ENCODE results near the gene C16orf82. TPM values are rescaled to one million over a fixed set of nuclear protein-coding genes. Genes with fewer than 3 reads are reported as not detected.
"Not testable (repeated sequence)": the region's sequence is repeated elsewhere in the genome, so short reads cannot be mapped to it uniquely, and the experiment has no call there.

Gene C16orf82
- total RNA-seq, 1 donor from 2014 or later, result not detected

DNA sequence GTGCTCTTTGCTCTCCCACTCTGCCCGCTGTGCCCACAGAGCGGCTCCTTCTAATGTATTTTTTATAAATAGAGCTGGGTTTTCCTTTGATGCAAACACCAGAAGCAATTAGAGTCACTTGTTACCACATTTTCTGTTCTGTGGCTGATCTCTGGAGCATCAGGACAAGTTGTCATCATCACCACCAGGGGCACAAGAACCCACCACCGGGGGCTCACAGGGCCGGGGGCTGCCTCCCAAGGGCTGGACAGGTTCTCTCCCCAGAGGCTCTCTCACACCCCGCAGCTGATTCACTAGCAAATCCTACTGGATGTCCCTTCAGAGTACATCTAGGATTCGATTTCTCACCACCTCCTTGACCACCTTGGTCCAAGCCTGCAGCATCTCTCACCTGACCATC is 18.5 kb downstream of the C16orf82 start:
- Mint-ChIP-seq H3K9me3 (ENCODE audit: unreplicated experiment) (peaks cover 19% of the 10 kb centered on the region), H3K27ac (ENCODE audit: unreplicated experiment) (no peak overlapping the region), H3K4me3 (ENCODE audit: unreplicated experiment) (no peak overlapping the region), H3K36me3 (ENCODE audit: low read depth, unreplicated experiment) (peaks cover 7% of the 10 kb centered on the region), H3K4me1 (ENCODE audit: unreplicated experiment) (no peaks in the 10 kb centered on the region), H3K27me3 (ENCODE audit: unreplicated experiment) (peaks cover 3% of the 10 kb centered on the region)
- TF ChIP-seq, protein P1, sequence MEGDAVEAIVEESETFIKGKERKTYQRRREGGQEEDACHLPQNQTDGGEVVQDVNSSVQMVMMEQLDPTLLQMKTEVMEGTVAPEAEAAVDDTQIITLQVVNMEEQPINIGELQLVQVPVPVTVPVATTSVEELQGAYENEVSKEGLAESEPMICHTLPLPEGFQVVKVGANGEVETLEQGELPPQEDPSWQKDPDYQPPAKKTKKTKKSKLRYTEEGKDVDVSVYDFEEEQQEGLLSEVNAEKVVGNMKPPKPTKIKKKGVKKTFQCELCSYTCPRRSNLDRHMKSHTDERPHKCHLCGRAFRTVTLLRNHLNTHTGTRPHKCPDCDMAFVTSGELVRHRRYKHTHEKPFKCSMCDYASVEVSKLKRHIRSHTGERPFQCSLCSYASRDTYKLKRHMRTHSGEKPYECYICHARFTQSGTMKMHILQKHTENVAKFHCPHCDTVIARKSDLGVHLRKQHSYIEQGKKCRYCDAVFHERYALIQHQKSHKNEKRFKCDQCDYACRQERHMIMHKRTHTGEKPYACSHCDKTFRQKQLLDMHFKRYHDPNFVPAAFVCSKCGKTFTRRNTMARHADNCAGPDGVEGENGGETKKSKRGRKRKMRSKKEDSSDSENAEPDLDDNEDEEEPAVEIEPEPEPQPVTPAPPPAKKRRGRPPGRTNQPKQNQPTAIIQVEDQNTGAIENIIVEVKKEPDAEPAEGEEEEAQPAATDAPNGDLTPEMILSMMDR (IDR thresholded peaks at IDR 0.05; ENCODE audit: unreplicated experiment), result no peak
- no peak for DNase-seq (ENCODE audit: low spot score)

DNA sequence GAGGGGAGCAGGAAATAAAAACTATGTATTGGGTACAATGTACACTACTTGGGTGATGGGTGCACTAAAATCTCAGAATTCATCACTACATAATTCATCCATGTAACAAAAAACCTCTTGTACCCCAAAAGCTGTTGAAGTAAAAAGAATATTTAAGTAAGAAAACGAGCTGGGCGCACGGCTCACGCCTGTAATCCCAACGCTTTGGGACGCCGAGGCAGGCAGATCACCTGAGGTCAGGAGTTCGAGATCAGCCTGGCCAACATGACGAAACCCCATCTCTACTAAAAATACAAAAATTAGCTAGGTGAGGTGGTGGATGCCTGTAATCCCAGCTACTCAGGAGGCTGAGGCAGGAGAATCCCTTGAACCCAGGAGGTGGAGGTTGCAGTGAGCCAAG is 19.3 kb downstream of the C16orf82 start:
- H3K27me3 Mint-ChIP-seq (ENCODE audit: unreplicated experiment); H3K27ac Mint-ChIP-seq (ENCODE audit: unreplicated experiment); H3K4me1 Mint-ChIP-seq (ENCODE audit: unreplicated experiment); H3K4me3 Mint-ChIP-seq (ENCODE audit: unreplicated experiment); H3K36me3 Mint-ChIP-seq (ENCODE audit: low read depth, unreplicated experiment); DNase-seq (ENCODE audit: low spot score): not testable (repeated sequence)
- H3K9me3 Mint-ChIP-seq (ENCODE audit: unreplicated experiment), result peaks cover 19% of the 10 kb centered on the region

DNA sequence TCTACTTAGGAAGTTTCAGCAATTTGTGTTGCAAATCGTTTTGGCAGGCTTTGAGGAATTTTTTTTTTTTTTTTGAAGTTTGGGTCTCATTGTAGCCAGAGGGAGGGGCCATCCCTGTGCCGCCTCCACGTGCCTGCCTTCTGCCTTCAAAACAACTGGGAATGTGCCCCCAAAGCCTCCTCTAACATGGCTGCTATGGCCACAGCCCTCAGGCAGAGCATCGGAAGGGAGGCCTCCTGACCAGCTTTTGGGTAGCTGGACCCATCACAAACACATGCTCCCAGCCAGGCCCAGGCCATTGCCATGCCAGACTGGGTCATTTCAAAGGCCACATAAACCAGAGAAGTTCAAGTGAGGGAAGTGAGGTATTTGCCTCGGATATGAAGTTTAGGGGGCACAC is 21.5 kb downstream of the C16orf82 start:
- H3K9me3 Mint-ChIP-seq (ENCODE audit: unreplicated experiment), result peaks cover 9% of the 10 kb centered on the region
- TF ChIP-seq, protein P1 (IDR thresholded peaks at IDR 0.05; ENCODE audit: unreplicated experiment), result no peak

DNA sequence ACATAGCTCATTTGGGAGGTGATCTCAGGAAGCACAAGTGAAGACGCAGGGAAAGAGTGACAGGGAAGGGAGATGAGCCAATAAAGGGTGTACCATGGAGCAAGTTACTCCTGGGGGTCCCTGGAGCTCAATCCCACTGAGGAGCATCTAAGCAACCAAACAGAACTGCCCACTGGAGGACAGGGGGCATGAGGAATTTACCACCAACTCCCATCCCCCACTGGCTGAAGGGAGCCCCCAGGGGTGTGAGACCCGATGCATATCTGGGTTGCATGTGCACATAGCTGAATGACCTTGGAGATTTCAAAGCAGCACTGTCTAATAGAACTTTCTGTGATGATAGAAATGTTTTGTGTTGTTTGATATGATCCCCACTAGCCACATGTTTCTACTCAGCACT is 29.6 kb downstream of the C16orf82 start:
- TF ChIP-seq, protein P1 (IDR thresholded peaks at IDR 0.05; ENCODE audit: unreplicated experiment), result no peak
- H3K27ac Mint-ChIP-seq (ENCODE audit: unreplicated experiment), result no peak overlapping the region

More for the DNA sequence above, 21.5 kb downstream of the C16orf82 start:
- Mint-ChIP-seq H3K4me3 (ENCODE audit: unreplicated experiment) (no peak overlapping the region), H3K4me1 (ENCODE audit: unreplicated experiment) (peaks cover 2% of the 10 kb centered on the region), H3K27ac (ENCODE audit: unreplicated experiment) (no peak overlapping the region), H3K36me3 (ENCODE audit: low read depth, unreplicated experiment) (peaks cover 7% of the 10 kb centered on the region), H3K27me3 (ENCODE audit: unreplicated experiment) (peaks cover 2% of the 10 kb centered on the region)
- DNase-seq (ENCODE audit: low spot score), result no peak

DNA sequence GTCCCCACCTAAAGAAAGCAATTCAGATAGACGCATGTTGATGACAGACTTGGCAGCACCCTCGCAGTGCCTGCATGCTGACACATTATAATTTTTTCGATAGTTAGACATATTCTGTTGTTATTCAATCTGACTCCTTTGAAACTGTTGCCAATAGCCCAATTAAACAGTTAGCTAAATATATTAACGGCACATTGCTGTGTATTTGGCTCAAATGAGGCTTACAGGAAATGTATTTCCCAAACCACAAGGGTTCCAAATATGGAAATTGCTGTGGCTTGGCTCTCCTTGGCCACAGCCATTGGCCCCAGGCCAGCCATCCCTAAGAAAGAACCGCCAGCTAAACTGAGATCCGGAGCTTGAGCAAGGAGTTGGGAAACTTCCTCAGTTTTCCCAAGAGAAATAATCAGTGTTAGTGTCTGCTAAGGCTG is 31.1 kb downstream of the C16orf82 start:
- peaks cover 2% of the 10 kb centered on the region for H3K27me3 Mint-ChIP-seq (ENCODE audit: unreplicated experiment)
- no peaks in the 10 kb centered on the region for H3K4me1 Mint-ChIP-seq (ENCODE audit: unreplicated experiment)
- H3K4me3 Mint-ChIP-seq (ENCODE audit: unreplicated experiment), result no peak overlapping the region
- no peak overlapping the region for H3K27ac Mint-ChIP-seq (ENCODE audit: unreplicated experiment)
- TF ChIP-seq, protein P1 (IDR thresholded peaks at IDR 0.05; ENCODE audit: unreplicated experiment), result no peak
- peaks cover 7% of the 10 kb centered on the region for H3K36me3 Mint-ChIP-seq (ENCODE audit: low read depth, unreplicated experiment)
- DNase-seq (ENCODE audit: low spot score), result no peak
- H3K9me3 Mint-ChIP-seq (ENCODE audit: unreplicated experiment), result peaks cover 17% of the 10 kb centered on the region

More for the DNA sequence above, 29.6 kb downstream of the C16orf82 start:
- Mint-ChIP-seq H3K4me3 (ENCODE audit: unreplicated experiment) (peak overlapping the region; percentile 66), H3K9me3 (ENCODE audit: unreplicated experiment) (peaks cover 17% of the 10 kb centered on the region), H3K4me1 (ENCODE audit: unreplicated experiment) (peaks cover 2% of the 10 kb centered on the region), H3K36me3 (ENCODE audit: low read depth, unreplicated experiment) (peaks cover 7% of the 10 kb centered on the region), H3K27me3 (ENCODE audit: unreplicated experiment) (peaks cover 2% of the 10 kb centered on the region)
- no peak for DNase-seq (ENCODE audit: low spot score)
